ENCODE results near the gene CBFA2T2.
"Not testable (repeated sequence)": the region's sequence is repeated elsewhere in the genome, so short reads cannot be mapped to it uniquely, and the experiment has no call there.

CBFA2T2 gene

DNA sequence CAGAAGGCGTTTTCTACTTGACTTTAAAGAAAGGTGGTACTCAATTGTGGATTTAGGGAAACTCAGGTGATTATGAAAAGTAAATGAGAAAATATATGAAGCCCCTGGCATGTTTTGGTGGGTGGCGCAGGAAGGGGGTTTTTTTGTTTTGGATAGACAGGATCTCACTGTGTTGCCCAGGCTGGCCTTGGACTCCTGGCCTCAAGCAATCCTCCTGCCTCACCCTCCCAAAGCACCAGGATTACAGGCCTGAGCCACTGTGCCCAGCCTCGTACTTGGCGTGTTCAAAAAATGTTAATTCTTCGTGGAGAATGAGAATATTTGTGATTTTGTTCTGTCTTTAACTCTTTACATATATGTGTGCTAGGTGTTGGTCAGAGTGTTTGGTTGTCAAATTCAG is 140.1 kb downstream of the CBFA2T2 start:
- DNase-seq: no peak

DNA sequence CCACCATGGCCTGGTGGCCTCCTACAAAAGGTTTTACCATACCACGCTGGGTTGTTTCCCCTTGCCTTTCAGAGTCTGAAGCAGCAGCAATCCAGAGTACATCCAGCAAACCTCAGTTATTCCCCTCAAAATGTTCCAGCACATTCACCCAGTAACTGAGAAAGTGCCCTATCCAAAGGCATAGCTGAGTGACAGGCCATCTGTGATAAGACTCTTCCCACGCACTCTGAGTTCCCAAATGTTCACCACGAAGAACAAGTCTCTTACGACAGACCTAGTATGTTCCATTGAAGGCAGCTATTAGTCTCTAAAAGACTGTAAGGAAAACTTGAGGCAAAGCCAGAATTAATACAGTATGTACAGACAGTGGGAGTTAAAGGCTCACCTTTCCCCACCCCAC is 140.6 kb downstream of the CBFA2T2 start:
- DNase-seq: no peak

DNA sequence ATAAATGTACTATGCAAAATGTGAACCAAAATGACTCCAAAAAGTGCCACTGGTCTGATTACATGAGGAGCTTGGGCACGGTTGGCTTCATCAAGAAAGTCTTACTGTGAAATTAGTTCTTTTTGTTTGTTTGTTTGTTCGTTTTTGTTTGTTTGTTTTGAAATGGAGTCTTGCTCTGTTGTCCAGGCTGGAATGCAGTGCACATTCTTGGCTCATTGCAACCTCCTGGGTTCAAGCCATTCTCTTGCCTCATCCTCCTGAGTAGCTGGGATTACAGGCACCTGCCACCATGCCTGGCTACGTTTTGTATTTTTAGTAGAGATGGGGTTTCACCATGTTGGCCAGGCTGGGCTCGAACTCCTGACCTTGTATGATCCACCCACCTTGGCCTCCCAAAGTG is 142.0 kb downstream of the CBFA2T2 start:
- not testable (repeated sequence) for DNase-seq

GRCh38 chr20:33635341-33635740 is 145.4 kb downstream of the CBFA2T2 start:
- DNase-seq: no peak

DNA sequence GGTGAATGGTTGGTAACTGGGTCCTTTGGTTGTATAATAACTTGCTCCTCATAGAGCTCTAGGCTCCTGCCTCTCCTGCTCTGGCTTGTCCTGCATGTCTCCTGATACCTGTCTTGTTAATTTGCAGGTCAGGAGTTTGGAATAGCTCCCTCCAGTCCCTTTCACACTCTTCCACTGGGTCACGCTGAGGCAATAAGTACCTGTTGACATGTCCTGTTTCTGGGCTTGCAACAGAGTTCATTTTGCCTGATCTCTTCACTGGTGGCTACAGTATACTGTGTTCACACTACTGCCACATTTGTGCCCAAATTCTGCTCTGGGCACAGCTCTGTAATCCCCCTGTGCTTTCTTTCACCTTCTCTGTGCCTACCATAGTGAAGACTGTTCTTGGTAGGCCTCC is 146.9 kb downstream of the CBFA2T2 start:
- no peak for DNase-seq

- DNase-seq: no peak
These were observed 150.4 kb downstream of the CBFA2T2 start for GRCh38 chr20:33640287-33640686.

DNA sequence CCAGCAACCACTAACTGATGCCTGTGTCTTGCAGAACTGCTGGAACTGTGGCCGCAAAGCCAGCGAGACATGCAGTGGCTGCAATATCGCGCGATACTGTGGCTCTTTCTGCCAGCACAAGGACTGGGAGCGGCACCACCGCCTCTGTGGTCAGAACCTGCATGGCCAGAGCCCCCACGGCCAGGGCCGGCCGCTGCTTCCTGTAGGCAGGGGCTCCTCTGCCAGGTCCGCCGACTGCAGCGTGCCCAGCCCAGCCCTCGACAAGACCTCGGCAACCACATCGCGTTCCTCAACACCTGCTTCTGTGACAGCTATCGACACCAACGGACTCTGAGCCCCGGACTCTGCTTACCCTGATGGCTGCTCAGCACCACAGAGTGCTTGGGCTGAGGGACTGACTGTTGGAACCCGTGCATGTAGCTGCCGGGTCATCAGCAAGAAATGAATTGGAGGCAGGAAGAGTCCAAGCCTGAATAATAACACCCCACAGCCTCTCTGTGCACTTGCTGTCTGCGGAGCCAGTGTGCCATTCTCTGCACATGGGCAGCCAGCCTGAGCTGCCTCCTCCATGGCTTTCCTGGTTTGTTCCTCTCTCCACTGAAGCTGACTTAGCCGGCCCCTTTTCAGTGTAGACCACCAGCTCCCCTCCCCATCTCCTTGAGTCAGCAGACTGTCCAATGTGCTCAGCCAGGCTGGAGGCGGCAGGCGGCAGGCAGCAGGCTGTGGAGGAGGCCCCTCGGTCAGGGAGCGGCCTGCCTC is 154.6 kb downstream of the CBFA2T2 start:
- no peak for DNase-seq

GRCh38 chr20:33645072-33645358 is 155.1 kb downstream of the CBFA2T2 start:
- no peak for DNase-seq

DNA sequence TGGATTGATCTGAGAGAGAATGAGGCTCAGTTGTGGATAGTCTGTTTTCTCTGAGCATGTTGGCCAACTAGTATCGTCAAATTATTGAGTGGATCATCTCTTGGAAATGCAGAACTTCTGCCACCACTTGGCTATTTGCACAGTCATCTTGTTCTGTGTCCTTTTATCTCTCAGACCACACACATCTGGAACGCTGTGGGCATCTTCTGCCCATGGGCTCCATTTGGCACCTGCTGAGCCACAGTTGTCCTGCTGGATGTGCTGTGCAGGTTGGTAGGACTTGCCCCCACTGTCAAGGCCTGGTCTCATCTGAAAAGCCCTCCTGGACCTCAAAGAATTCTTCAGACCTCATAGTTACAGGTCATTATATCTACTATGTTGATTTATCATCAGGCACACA is 155.5 kb downstream of the CBFA2T2 start:
- DNase-seq: no peak

- no peak for DNase-seq
These were observed 156.3 kb downstream of the CBFA2T2 start for GRCh38 chr20:33646191-33646590.

GRCh38 chr20:33646959-33647602 is 157.2 kb downstream of the CBFA2T2 start:
- not testable (repeated sequence) for DNase-seq

DNA sequence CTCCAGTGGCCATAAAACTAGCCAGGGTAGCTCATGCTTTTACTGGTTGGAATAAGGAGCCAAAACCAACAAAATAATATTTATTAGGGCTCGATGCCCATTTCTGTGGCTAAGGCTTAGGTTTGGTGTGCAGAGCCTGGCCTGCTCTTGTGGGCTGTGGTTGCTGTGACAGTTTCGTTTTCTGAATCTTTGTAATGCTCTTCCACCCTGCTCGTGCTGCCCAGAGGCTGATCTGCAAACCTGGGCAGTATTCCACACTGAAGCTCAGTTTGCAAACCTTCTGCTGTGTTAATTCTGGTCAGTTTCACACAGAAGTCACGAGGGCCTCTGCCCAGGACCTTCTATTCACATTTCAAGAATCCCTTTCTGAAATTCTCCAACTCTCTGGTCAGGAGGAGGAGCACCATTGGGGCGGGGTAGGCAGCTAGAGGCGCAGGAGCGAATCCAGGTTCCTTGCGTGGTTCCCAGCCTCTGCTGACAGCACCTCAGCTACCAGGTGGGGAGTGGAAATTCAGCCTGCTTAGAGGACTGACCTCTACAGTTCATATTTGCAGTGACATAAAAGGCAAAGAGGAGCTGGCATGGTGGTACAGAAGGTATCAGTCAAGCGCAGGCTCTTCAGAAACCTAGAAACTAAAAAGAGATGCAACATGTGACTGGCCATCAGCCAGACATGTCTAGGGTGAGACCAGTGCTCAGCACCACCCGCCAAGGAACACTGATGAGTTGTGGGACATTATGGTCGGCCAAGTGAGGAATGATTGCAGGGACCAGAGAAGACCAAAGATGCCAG is 157.9 kb downstream of the CBFA2T2 start:
- DNase-seq: no peak

GRCh38 chr20:33648396-33649004 is 158.6 kb downstream of the CBFA2T2 start:
- DNase-seq: no peak

DNA sequence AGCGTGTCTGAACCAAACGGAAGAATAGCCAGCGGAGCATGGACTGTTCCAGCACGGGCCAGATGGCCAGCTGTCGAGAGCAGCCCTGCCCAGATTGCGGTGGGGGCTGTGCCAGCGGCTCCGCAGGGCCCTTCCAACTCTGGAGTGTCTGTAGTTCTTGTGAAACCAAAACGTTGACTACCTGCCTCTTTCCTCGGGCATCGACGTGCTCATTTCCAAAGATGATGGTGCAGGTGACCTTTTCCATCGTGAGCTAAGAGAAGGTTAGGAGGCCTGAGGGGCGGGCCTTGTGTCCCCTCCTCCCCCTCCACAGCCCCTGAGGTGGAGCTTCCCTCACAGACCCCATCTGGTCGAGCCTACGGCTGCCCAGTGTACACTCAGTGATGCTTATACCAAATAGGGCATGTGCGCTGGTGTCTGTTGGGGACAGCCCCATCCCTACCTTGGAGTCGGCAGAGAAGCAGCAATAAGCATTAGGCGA is 159.3 kb downstream of the CBFA2T2 start:
- DNase-seq: peak in 1 of 2 experiments; percentile 44

DNA sequence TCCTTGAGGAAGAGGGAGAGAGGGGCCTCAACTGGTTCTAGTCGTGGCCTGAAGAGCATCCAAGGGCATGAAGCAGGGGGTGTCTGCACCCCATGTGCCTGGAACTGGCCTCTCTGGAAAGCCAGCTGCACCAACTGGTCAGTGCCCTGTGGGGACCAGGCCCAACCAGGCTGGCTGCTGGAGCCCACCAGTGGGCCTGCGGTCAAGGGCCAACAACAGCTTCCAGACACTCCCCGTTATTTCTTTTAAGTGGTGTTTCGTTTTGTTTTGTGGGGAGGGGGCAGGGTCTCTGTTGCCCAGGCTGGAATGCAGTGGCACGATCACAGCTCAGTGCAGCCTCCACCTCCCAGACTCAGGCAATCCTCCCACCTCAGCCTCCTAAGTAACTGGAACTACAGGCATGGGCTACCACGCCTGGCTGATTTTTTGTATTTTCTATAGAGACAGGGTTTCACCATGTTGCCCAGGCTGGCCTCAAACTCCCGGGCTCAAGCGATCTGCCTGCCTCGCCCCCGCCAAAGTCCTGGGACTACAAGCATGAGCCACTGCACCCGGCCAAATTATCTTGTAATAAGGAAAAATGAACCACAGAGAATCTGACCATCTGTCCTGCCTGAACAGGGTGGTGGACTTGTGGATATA is 160.3 kb downstream of the CBFA2T2 start:
- DNase-seq: no peak

DNA sequence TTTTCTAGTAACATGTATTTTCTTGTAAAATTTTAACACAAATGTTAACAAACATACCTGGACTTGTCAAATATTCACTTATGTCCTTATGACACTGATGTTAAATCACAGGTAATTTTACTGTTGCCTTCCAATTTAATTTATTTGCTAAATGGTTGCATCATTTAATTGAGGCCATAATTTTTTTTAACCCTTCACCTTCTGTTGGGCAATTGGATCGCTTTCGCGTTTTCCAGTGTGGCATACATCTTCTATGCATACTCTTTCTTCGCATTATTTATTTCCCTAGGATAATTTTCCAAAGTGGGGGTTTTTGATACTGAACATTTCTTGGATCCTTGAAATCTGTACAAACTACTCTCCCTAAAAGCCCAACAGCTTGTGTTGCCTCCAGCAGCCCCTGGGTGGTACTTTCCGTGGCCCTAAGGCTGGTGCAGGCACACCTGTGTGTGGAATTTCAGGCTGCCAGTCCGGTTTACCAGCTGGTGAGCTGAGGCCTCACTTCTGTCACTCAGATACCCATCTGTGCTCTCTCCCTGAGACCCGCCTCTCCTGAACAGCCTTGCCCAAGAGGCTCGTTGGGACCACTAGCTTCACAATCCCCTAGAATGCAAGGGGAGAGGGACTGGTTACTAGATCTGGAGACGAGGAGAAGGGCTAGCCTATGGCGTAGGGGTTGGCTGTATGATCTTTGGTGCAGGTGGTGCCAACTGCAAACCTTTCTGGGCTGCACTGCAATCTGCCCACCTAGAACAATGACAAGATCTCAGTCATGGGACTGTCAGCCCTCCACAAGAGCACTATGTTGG is 161.1 kb downstream of the CBFA2T2 start:
- DNase-seq: no peak

DNA sequence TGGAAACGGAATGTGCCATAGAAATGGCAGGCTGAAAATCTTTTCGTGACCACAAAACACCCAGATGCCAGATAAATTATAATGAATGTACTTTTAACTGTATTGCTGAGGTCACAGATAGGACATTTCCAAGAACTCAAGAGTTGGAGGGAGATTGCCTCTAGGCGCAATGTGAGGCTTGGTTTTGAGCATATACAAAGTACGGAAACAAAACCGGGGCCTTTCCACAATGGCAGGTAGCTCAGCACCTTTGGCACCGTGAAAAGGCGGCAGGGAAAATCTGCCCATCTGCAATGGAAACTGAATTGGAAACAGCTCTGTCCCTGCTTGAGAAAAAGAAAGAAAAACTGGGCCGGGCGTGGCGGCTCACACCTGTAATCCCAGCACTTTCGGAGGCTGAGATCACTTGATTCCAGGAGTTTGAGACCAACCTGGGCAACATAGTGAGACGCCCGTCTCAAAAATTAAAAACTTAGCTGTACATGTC is 161.7 kb downstream of the CBFA2T2 start:
- DNase-seq: no peak

DNA sequence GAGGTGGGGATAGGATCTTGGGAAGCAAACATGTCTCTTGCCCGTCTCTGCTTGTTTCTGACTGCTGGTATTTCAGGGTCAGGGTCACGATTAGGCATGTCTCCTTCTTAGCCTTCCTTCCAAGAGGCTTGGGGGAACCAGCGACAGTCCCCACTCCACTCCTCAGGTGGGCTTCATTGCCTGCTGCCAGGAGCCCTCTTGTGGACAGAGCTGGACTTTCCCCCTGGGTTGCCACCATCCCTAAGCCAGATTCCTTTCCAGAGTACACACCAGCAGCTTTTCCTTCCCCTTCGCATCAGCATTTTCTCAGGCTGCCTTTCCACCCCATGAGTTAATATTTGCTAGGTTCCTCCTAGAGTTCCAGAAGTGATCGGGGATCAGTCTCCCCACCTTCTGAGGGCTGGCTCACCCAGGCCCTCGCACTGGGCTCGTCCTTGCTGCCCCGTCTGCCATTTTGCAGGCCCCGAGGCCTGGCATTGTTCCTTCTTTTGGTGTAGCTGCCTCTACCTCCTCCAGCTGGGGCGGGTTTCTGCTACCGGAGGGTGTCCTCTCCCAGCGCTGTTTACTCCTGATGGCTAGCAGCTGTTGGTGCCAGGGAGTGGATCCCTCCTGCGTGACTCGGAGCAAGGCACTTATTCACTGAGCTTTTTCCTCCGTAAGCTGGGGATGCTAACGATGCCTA is 163.5 kb downstream of the CBFA2T2 start:
- DNase-seq: peak in 1 of 2 experiments; percentile 53

GRCh38 chr20:33653900-33654596 is 164.2 kb downstream of the CBFA2T2 start:
- peak; percentile 95 to 97 for DNase-seq

DNA sequence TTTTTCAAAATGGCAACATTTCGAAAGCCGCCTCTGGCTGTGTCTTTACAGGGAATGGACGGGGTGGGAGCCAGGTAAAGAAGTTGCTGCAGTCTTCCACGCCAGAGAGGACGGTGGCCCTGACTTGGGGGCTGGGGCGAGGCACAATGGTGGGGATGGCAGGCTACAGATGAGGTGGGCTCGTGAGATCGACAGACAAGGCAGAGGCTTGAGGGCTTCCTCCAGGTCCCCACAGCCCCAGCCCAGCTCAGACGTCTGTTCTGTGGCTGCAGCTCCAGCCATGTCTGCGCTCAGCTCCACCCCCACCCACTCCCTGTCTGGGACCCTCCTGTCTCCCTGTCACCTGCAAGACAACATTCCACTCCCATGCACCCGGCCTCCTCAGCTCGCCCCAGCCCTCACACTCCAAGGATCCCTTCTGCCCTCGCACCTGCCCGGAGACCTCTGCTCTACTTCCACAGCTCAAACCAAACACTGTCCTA is 164.8 kb downstream of the CBFA2T2 start:
- DNase-seq: peak in 1 of 2 experiments; percentile 48
